SK-N-SH (cell line): ENCODE data around the gene FBXO3. TPM values are rescaled to one million over a fixed set of nuclear protein-coding genes. Genes with fewer than 3 reads are reported as not detected.

Source experiments
- CTCF ChIA-PET: fragments of 300-600, 350-600 bp; formaldehyde crosslinking; extraction: SDS; loops from one replicate; lab custom pipeline; 2021; lab: Yijun Ruan, JAX
- POLR2A ChIA-PET: fragments of 350-600 bp; sonication (Branson Sonifier 250); formaldehyde crosslinking; extraction: SDS; loops from one replicate; lab custom pipeline; 2020; ENCODE audit warnings: antibody characterized with exemption, inconsistent platforms; lab: Yijun Ruan, JAX
- DNase-seq: peaks from one replicate; pipeline ENCODE4 v3.0.0; 2012
- H2AFZ ChIP-seq: fragments of 200-600 bp; sonication (generic); 2 replicates; pipeline ENCODE4 v1.8.1; 2016; ENCODE audit warnings: antibody characterized with exemption, mild to moderate bottlenecking, low read depth
- H3F3A ChIP-seq: fragments of 200-600 bp; sonication (generic); replicated peaks from 2 replicates; pipeline ENCODE3; 2016; ENCODE audit warnings: antibody characterized with exemption, mild to moderate bottlenecking; ENCODE audit not compliant: insufficient read depth
- H3K27ac ChIP-seq, 2 experiments: fragments of 200-500 bp in 1 of 2; fragments of 200-600 bp in 1 of 2; sonication (Bioruptor generic) in 1 of 2; sonication (generic), shearing (Covaris generic) in 1 of 2; 2 replicates each; pipeline versions ENCODE4 v1.5.1 to v1.6.1; 2014 to 2016; ENCODE audit warnings: low read depth in 2 of 2, inconsistent platforms in 1 of 2, low read length in 1 of 2, mild to moderate bottlenecking in 1 of 2, mixed read lengths in 1 of 2
- H3K27me3 ChIP-seq: fragments of 200-600 bp; sonication (generic), shearing (Covaris generic); 2 replicates; pipeline ENCODE4 v1.6.1; 2016; ENCODE audit warnings: mixed run types; ENCODE audit not compliant: insufficient read depth
- H3K36me3 ChIP-seq, 2 experiments: fragments of 200-500 bp in 1 of 2; fragments of 200-600 bp in 1 of 2; sonication (Bioruptor generic) in 1 of 2; sonication (generic) in 1 of 2; replicated peaks in 1 of 2; 2 replicates each; pipeline versions ENCODE3 to v1.5.1; 2014 to 2016; ENCODE audit warnings: low read length in 1 of 2, mild to moderate bottlenecking in 1 of 2; ENCODE audit not compliant: insufficient read depth in 2 of 2, control insufficient read depth in 1 of 2
- H3K4me1 ChIP-seq, 2 experiments: fragments of 200-500 bp in 1 of 2; fragments of 200-600 bp in 1 of 2; sonication (Bioruptor generic) in 1 of 2; sonication (generic), shearing (Covaris generic) in 1 of 2; 2 replicates each; pipeline versions ENCODE4 v1.5.1 to v1.6.1; 2014 to 2016; ENCODE audit warnings: low read depth in 1 of 2, low read length in 1 of 2, mixed run types in 1 of 2; ENCODE audit not compliant: insufficient read depth in 2 of 2, control insufficient read depth in 1 of 2
- H3K4me2 ChIP-seq: fragments of 200-600 bp; sonication (generic), shearing (Covaris generic); 2 replicates; pipeline ENCODE4 v1.6.1; 2017; ENCODE audit warnings: mixed run types
- H3K4me3 ChIP-seq, 2 experiments: fragments of 200-500 bp in 1 of 2; fragments of 200-600 bp in 1 of 2; sonication (Bioruptor generic) in 1 of 2; sonication (generic), shearing (Covaris generic) in 1 of 2; 2 replicates each; pipeline versions ENCODE4 v1.5.1 to v1.8.1; 2014 to 2016; ENCODE audit warnings: low read depth in 2 of 2, inconsistent platforms in 1 of 2, low read length in 1 of 2, mild to moderate bottlenecking in 1 of 2, mixed read lengths in 1 of 2, moderate library complexity in 1 of 2
- H3K79me2 ChIP-seq: fragments of 200-600 bp; sonication (generic); 2 replicates; pipeline ENCODE4 v1.8.1; 2017; ENCODE audit warnings: mild to moderate bottlenecking; ENCODE audit not compliant: insufficient read depth
- H3K9ac ChIP-seq: fragments of 200-600 bp; sonication (generic); 2 replicates; pipeline ENCODE4 v1.6.1; 2017; ENCODE audit warnings: mixed run types
- H3K9me2 ChIP-seq: fragments of 200-600 bp; sonication (generic); 2 replicates; pipeline ENCODE4 v1.6.1; 2017; ENCODE audit warnings: mixed run types
- H3K9me3 ChIP-seq: fragments of 200-600 bp; sonication (generic); 2 replicates; pipeline ENCODE4 v1.6.1; 2017; ENCODE audit warnings: mixed run types, mild to moderate bottlenecking, moderate library complexity
- H4K20me1 ChIP-seq: fragments of 200-600 bp; sonication (generic); 2 replicates; pipeline ENCODE4 v1.6.1; 2017; ENCODE audit warnings: mild to moderate bottlenecking, mixed run types; ENCODE audit not compliant: insufficient read depth
- ELF1 ChIP-seq: IDR thresholded peaks from 2 replicates; pipeline ENCODE4 v1.4.0; 2012
- EP300 ChIP-seq, 2 experiments: IDR thresholded peaks; 2 replicates each; pipeline versions ENCODE4 v1.4.0 to v1.6.1; 2012; ENCODE audit warnings: borderline replicate concordance in 1 of 2, low read depth in 1 of 2, low read length in 1 of 2
- EZH2phosphoT487 ChIP-seq: fragments of 200-600 bp; sonication (generic); IDR thresholded peaks from 2 replicates; pipeline ENCODE4 v1.6.1; 2017; ENCODE audit warnings: low read depth, mixed run types, mild to moderate bottlenecking, antibody characterized with exemption, moderate library complexity, borderline replicate concordance
- FOXM1 ChIP-seq: IDR thresholded peaks from 2 replicates; pipeline ENCODE4 v1.4.0; 2012; ENCODE audit warnings: low read depth, mild to moderate bottlenecking
- GABPA ChIP-seq: IDR thresholded peaks from 2 replicates; pipeline ENCODE4 v1.4.0; 2012; ENCODE audit warnings: low read depth, mild to moderate bottlenecking
- JUND ChIP-seq: IDR thresholded peaks from 2 replicates; pipeline ENCODE4 v1.4.0; 2012
- MEF2A ChIP-seq: IDR thresholded peaks from 2 replicates; pipeline ENCODE4 v1.4.0; 2012; ENCODE audit warnings: low read depth, borderline replicate concordance
- NFIC ChIP-seq: IDR thresholded peaks from 2 replicates; pipeline ENCODE4 v1.4.0; 2012; ENCODE audit warnings: borderline replicate concordance
- PBX3 ChIP-seq: IDR thresholded peaks from 2 replicates; pipeline ENCODE4; 2012
- POLR2AphosphoS5 ChIP-seq: IDR thresholded peaks from 2 replicates; pipeline ENCODE4 v1.6.1; 2012; ENCODE audit warnings: low read depth, low read length
- RAD21 ChIP-seq: IDR thresholded peaks from 2 replicates; pipeline ENCODE4 v1.6.1; 2012; ENCODE audit warnings: mild to moderate bottlenecking, low read length
- RFX5 ChIP-seq: IDR thresholded peaks from 2 replicates; pipeline ENCODE4 v1.6.1; 2012; ENCODE audit warnings: mild to moderate bottlenecking, improper control_type of control experiment, low read length
- SMC3 ChIP-seq: IDR thresholded peaks from 2 replicates; pipeline ENCODE4 v1.6.1; 2012; ENCODE audit warnings: low read depth, low read length, improper control_type of control experiment
- WGBS: methylation state at CpG from one replicate; pipeline ENCODE4 v1.1.6; 2017; ENCODE audit warnings: low lambda C conversion rate; 5-methylcytosine and 5-hydroxymethylcytosine counted together
- polyA plus RNA-seq, 3 experiments: library from polyadenylated mRNA; depleted of rRNA; stranded (reverse); fragments of >200 nt; gene quantifications; 2 replicates each; pipeline ENCODE4 v1.2.3, GENCODE V29; 2012
- TF ChIP-seq, protein P1 (sequence below): fragments of 150-350 bp; IDR thresholded peaks from 2 replicates; pipeline ENCODE4 v1.6.1; 2016; ENCODE audit warnings: mild to moderate bottlenecking, low read depth, low read length
- TF ChIP-seq, protein P2 (sequence below): fragments of 150-350 bp; IDR thresholded peaks from 2 replicates; pipeline ENCODE4 v1.6.1; 2017; ENCODE audit warnings: antibody characterized with exemption, low read length, low read depth, borderline replicate concordance
- TF ChIP-seq, protein P3 (sequence below): IDR thresholded peaks from 2 replicates; pipeline ENCODE4 v1.4.0; 2012; ENCODE audit warnings: low read depth

The FBXO3 gene
- polyA plus RNA-seq, 1 of the 3 experiments (the other 2 are of a cell fraction): 17.9 TPM

DNA sequence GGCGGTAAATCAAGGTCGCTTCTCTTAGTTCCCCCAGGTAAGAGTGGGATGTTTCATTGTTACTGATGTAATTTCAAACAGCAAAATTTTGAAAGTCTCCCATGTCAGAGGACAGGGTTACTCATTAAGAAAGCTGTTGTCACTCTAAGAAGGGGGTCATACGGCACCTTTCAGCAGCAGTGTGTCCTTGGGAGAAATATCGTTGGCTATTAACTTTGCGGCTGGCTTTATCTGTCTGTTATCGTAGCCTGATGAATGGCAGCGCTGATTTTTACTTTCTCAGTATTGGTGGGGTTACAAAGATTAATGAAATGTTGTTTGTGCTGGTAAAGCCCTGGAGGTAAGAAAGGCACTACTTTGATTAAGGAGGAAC lies 27.5 kb upstream of the FBXO3 start (continued):
- TF ChIP-seq, protein P1, sequence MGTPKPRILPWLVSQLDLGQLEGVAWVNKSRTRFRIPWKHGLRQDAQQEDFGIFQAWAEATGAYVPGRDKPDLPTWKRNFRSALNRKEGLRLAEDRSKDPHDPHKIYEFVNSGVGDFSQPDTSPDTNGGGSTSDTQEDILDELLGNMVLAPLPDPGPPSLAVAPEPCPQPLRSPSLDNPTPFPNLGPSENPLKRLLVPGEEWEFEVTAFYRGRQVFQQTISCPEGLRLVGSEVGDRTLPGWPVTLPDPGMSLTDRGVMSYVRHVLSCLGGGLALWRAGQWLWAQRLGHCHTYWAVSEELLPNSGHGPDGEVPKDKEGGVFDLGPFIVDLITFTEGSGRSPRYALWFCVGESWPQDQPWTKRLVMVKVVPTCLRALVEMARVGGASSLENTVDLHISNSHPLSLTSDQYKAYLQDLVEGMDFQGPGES: no peak

- ChIA-PET CTCF (interaction anchor here (1.4 kb wide), 1 partner anchor 11 kb away, joined by 5 read pairs; no protein-coding TSS in a partner anchor), POLR2A (no interaction called here)
- Histone ChIP-seq H3K9me2 (no peaks in the 10 kb centered on the region), H3K27me3 (peaks cover 9% of the 10 kb centered on the region; the same call in 1 of the 2 replicates), H3K4me1 (peaks cover 2 to 9% of the 10 kb centered on the region in 2 experiments; a peak in 3 of 4 replicates), H4K20me1 (no peaks in the 10 kb centered on the region), H2AFZ (no peak overlapping the region), H3K9me3 (no peaks in the 10 kb centered on the region), H3F3A (no peaks in the 10 kb centered on the region), H3K4me2 (no peak overlapping the region), H3K9ac (no peak overlapping the region), H3K27ac (no peak overlapping the region)
- no peak for DNase-seq
- TF ChIP-seq POLR2AphosphoS5: no peak
- TF ChIP-seq, protein P2, sequence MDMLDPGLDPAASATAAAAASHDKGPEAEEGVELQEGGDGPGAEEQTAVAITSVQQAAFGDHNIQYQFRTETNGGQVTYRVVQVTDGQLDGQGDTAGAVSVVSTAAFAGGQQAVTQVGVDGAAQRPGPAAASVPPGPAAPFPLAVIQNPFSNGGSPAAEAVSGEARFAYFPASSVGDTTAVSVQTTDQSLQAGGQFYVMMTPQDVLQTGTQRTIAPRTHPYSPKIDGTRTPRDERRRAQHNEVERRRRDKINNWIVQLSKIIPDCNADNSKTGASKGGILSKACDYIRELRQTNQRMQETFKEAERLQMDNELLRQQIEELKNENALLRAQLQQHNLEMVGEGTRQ: no peak
- TF ChIP-seq EP300 (IDR thresholded peaks at IDR 0.05; ENCODE audit: borderline replicate concordance in 1 of 2, low read depth in 1 of 2, low read length in 1 of 2): no peak
- TF ChIP-seq EZH2phosphoT487: no peak
- TF ChIP-seq GABPA: no peak
- no peak for TF ChIP-seq MEF2A
- TF ChIP-seq NFIC: no peak
- no peak for TF ChIP-seq RAD21
- TF ChIP-seq FOXM1: no peak
- no peak for TF ChIP-seq PBX3
- no peak for TF ChIP-seq RFX5
- TF ChIP-seq JUND: no peak
- TF ChIP-seq SMC3: no peak
- no peak for TF ChIP-seq ELF1
- TF ChIP-seq, protein P1: no peak
- TF ChIP-seq, protein P3, sequence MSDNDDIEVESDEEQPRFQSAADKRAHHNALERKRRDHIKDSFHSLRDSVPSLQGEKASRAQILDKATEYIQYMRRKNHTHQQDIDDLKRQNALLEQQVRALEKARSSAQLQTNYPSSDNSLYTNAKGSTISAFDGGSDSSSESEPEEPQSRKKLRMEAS: no peak
- TF ChIP-seq, all 33 proteins: peak for 0
- Histone ChIP-seq H3K4me3 (no peak overlapping the region), H3K79me2 (no peaks in the 10 kb centered on the region), H3K36me3 (no peaks in the 10 kb centered on the region)
- WGBS: 75% methylated on average over 3 of the region's 3 CpGs
Measured at GRCh38 chr11:33797879-33798278, 23.6 kb upstream of the FBXO3 start.
